Measurements from ENCODE around the gene BICC1. TPM values are rescaled to one million over a fixed set of nuclear protein-coding genes. Genes with fewer than 3 reads are reported as not detected.

Gene BICC1
- total and polyA plus RNA-seq, 2 of the 8 experiments (the other 6 are each of a cell fraction or from before 2014, with no cell fraction given), result 0.20 to 0.73 TPM

DNA sequence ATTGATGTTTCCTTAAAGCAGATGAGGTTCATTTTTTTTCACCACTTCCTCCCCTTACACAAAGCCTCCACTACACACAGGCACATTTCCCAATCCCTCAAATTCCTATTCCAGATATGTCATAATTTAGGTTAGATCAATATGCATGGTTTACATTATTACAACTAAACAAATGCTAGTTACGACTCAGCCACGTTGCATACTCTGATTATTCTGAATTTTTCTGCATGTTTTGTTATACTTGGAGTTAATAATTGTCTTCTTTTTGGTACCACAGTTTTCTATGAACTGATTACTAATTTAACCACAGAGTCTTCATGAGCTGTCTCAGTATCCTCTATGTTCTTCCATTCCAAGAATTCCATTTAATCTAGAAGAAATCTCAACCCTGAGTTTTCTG, 4.4 kb upstream of the BICC1 start:
- Histone ChIP-seq H3K4ac (replicated peaks; ENCODE audit: insufficient read length, low read depth, low read length) (no peak overlapping the region), H2BK20ac (ENCODE audit: low read length) (no peak overlapping the region), H2BK120ac (replicated peaks; ENCODE audit: low read depth, low read length) (no peak overlapping the region), H4K91ac (replicated peaks; ENCODE audit: insufficient read length, low read length) (no peak overlapping the region), H3K23ac (ENCODE audit: insufficient read length) (no peak overlapping the region), H3K79me1 (ENCODE audit: low read depth, low read length) (no peaks in the 10 kb centered on the region; the same call in 1 of the 2 replicates), H4K8ac (ENCODE audit: extremely low read depth, insufficient read depth, low read length) (no peak overlapping the region), H2BK12ac (ENCODE audit: low read depth, low read length) (no peak overlapping the region), H3K4me3 (ENCODE audit: extremely low read depth in 1 of 4, insufficient read depth in 2 of 4, low read depth in 3 of 4, low read length in 4 of 4) (no peak overlapping the region), H3K4me2 (ENCODE audit: insufficient read depth in 1 of 2, low read depth in 2 of 2, low read length in 2 of 2) (no peak overlapping the region), H3K9me3 (ENCODE audit: insufficient read depth in 2 of 2, low read depth in 1 of 2, low read length in 1 of 2) (no peaks in the 10 kb centered on the region), H3K14ac (ENCODE audit: insufficient read length) (no peak overlapping the region), H4K5ac (ENCODE audit: insufficient read length, low read depth, low read length) (no peak overlapping the region), H2AK5ac (ENCODE audit: low read depth, low read length) (no peak overlapping the region), H2BK5ac (ENCODE audit: low read depth, low read length) (no peak overlapping the region), H3K79me2 (ENCODE audit: control insufficient read depth in 1 of 2, insufficient read depth in 2 of 2, low read length in 2 of 2) (no peaks in the 10 kb centered on the region), H3K27ac (ENCODE audit: low read depth, low read length) (no peak overlapping the region), H4K20me1 (replicated peaks in 1 of 2; ENCODE audit: control insufficient read depth in 1 of 2, insufficient read depth in 2 of 2, low read length in 2 of 2) (no peaks in the 10 kb centered on the region), H3K27me3 (replicated peaks in 1 of 4; ENCODE audit: control insufficient read depth in 3 of 4, extremely low read depth in 1 of 4, insufficient read depth in 3 of 4, low read length in 3 of 4) (peaks cover 3 to 18% (median 11%) of the 10 kb centered on the region in 4 experiments; a peak in 6 of 7 replicates), H3K56ac (replicated peaks; ENCODE audit: insufficient read length, low read depth, low read length) (no peak overlapping the region), H3K18ac (ENCODE audit: extremely low read depth, low read length) (no peak overlapping the region), H3K9ac (replicated peaks in 1 of 4; ENCODE audit: extremely low read depth in 1 of 4, low read depth in 3 of 4, low read length in 3 of 4) (no peak overlapping the region), H3K23me2 (ENCODE audit: low read depth, low read length) (peaks cover 8% of the 10 kb centered on the region), H2AFZ (ENCODE audit: low read length) (no peak overlapping the region), H2BK15ac (ENCODE audit: low read length) (no peak overlapping the region), H3K4me1 (replicated peaks in 1 of 4; ENCODE audit: control insufficient read depth in 3 of 4, insufficient read depth in 4 of 4, low read length in 3 of 4) (peaks cover 0 to 4% (median 2%) of the 10 kb centered on the region in 4 experiments; a peak in 4 of 7 replicates), H3K36me3 (ENCODE audit: control insufficient read depth in 2 of 4, insufficient read depth in 4 of 4, low read length in 3 of 4) (no peaks in the 10 kb centered on the region)
- no peak for FAIRE-seq
- ChIA-PET POLR2A (ENCODE audit: partially characterized antibody) (no interaction called here), CTCF (ENCODE audit: partially characterized antibody) (interaction anchor here (1.2 to 3.7 kb wide), 2 partner anchors 23 to 332 kb away, joined by 3 to 17 read pairs; no protein-coding TSS in a partner anchor)
- WGBS, 2 experiments (ENCODE audit: extremely low coverage in 1 of 2, insufficient coverage in 1 of 2, insufficient read length in 1 of 2, insufficient replicate concordance in 2 of 2, low coverage in 1 of 2, low lambda C conversion rate in 2 of 2, missing lambda C conversion rate in 1 of 2), result 79% methylated on average over 2 of the region's 2 CpGs; no CpG with 5 or more reads in 1 of the 2 experiments
- DNase-seq (ENCODE audit: low read depth in 1 of 2, low spot score in 2 of 2), result no peak
- no peak for TF ChIP-seq NANOG (IDR thresholded peaks at IDR 0.05; ENCODE audit: insufficient read depth, low read depth, low read length, poor library complexity, severe bottlenecking)
- TF ChIP-seq SP1 (IDR thresholded peaks at IDR 0.05; ENCODE audit: low read depth, low read length), result no peak
- no peak for TF ChIP-seq HDAC6 (IDR thresholded peaks at IDR 0.05; ENCODE audit: low read depth, low read length)
